Esophagus squamous epithelium (tissue), 5 donors: ENCODE results near the gene PITPNB. TPM values are rescaled to one million over a fixed set of nuclear protein-coding genes. Genes with fewer than 3 reads are reported as not detected.
A peak's percentile ranks its signal among the peaks of the same experiment; 100 is the strongest.

ENCODE experiments used
- DNase-seq: peaks from one replicate; lab custom pipeline; 2025; lab: John Stamatoyannopoulos, UW
- H3K27ac ChIP-seq, 4 donors: fragments of 200-600 bp; sonication (generic); one replicate each; pipeline ENCODE4 v1.5.1; 2016 to 2019; ENCODE audit warnings: mild to moderate bottlenecking in 1 of 4
- H3K27me3 ChIP-seq, 4 donors: fragments of 200-600 bp; sonication (generic); 1 replicate in 3 of 4; 2 replicates in 1 of 4; pipeline versions ENCODE4 v1.5.1 to v1.6.0; 2017 to 2021; ENCODE audit warnings: antibody characterized with exemption in 1 of 4
- H3K36me3 ChIP-seq, 3 donors: fragments of 200-600 bp; sonication (generic); one replicate each; pipeline ENCODE4 v1.5.1; 2016 to 2019
- H3K4me1 ChIP-seq, 3 donors: fragments of 200-600 bp; sonication (generic); one replicate each; pipeline ENCODE4 v1.5.1; 2017 to 2019
- H3K4me3 ChIP-seq, 4 donors: fragments of 200-600 bp; sonication (generic); 1 replicate in 3 of 4; 2 replicates in 1 of 4; pipeline ENCODE4 v1.5.1; 2016 to 2019; ENCODE audit warnings: mild to moderate bottlenecking in 2 of 4, moderate library complexity in 1 of 4
- H3K9me3 ChIP-seq, 3 donors: fragments of 200-600 bp; sonication (generic); one replicate each; pipeline ENCODE4 v1.5.1; 2016 to 2019
- CTCF ChIP-seq, 6 experiments: fragments of 450-650 bp in 4 of 6; fragments of 200-600 bp in 2 of 6; sonication (generic) in 2 of 6; IDR thresholded peaks; one replicate each; pipeline ENCODE4 v1.5.1; 2016 to 2019; ENCODE audit warnings: antibody characterized with exemption in 6 of 6, mild to moderate bottlenecking in 4 of 6, moderate library complexity in 4 of 6
- POLR2A ChIP-seq, 4 donors: fragments of 450-650 bp; IDR thresholded peaks; one replicate each; pipeline ENCODE4 v1.6.1; 2017; ENCODE audit warnings: antibody characterized with exemption in 4 of 4, mild to moderate bottlenecking in 4 of 4, moderate library complexity in 3 of 4
- WGBS, 2 donors: methylation state at CpG; one replicate each; pipeline ENCODE4 v1.1.5; 2018; 5-methylcytosine and 5-hydroxymethylcytosine counted together
- intact Hi-C: fragments of 100-400 bp; cut with DNase I; formaldehyde crosslinking; loops from one replicate; pipeline ENCODE4 v1.15.0; 2022
- total RNA-seq, 4 donors: library from RNA; depleted of rRNA; stranded (reverse); fragments of >200 nt; gene quantifications; one replicate each; pipeline ENCODE4 v1.1.0, GENCODE V29; 2016
- donor health status: DM: yes; HTN: yes; CAD: no.

The PITPNB gene
- total RNA-seq, 4 donors from 2014 or later: 26.4 to 68.9 (median 46.4) TPM

GRCh38 chr22:27827604-27828587 lies 91.2 kb downstream of the PITPNB start:
- 78 to 83% methylated on average over 23 of the region's 23 CpGs for WGBS, 2 donors
- no peaks in the 10 kb centered on the region for H3K27me3 ChIP-seq
- DNase-seq: no peak
- H3K4me1 ChIP-seq: no peaks in the 10 kb centered on the region
- no peaks in the 10 kb centered on the region for H3K9me3 ChIP-seq
- H3K27ac ChIP-seq: no peak overlapping the region
- no peak overlapping the region for H3K4me3 ChIP-seq
- intact Hi-C loops: no loop called here
- TF ChIP-seq POLR2A (IDR thresholded peaks at IDR 0.05) (no peak), CTCF (IDR thresholded peaks at IDR 0.05) (no peak)
- H3K36me3 ChIP-seq: no peaks in the 10 kb centered on the region

GRCh38 chr22:27825174-27825573 lies 93.9 kb downstream of the PITPNB start:
- H3K4me1 ChIP-seq: peaks cover 0 to 11% (median 0%) of the 10 kb centered on the region in 3 donors
- intact Hi-C loops: no loop called here
- DNase-seq: no peak
- H3K4me3 ChIP-seq: no peak overlapping the region
- 93 to 98% methylated on average over 4 to 5 of the region's 6 CpGs for WGBS, 2 donors
- H3K27ac ChIP-seq: no peak overlapping the region
- H3K36me3 ChIP-seq: no peaks in the 10 kb centered on the region
- H3K9me3 ChIP-seq: no peaks in the 10 kb centered on the region
- H3K27me3 ChIP-seq: no peaks in the 10 kb centered on the region
- TF ChIP-seq POLR2A (IDR thresholded peaks at IDR 0.05): no peak
- TF ChIP-seq CTCF (IDR thresholded peaks at IDR 0.05): peak in 2 of 6 experiments; percentile 15 to 32

- intact Hi-C loops: no loop called here
- Histone ChIP-seq H3K27ac (no peak overlapping the region), H3K4me3 (no peak overlapping the region), H3K4me1 (peaks cover 0 to 11% (median 0%) of the 10 kb centered on the region in 3 donors), H3K9me3 (no peaks in the 10 kb centered on the region), H3K27me3 (no peaks in the 10 kb centered on the region), H3K36me3 (no peaks in the 10 kb centered on the region)
- TF ChIP-seq POLR2A (IDR thresholded peaks at IDR 0.05): no peak
- no peak for TF ChIP-seq CTCF (IDR thresholded peaks at IDR 0.05)
- no peak for DNase-seq
- 100% methylated on average over 1 of the region's 1 CpG for WGBS, 2 donors
These were observed 95.8 kb downstream of the PITPNB start for GRCh38 chr22:27823221-27823620.

GRCh38 chr22:27820896-27821866 lies 97.9 kb downstream of the PITPNB start:
- TF ChIP-seq CTCF (IDR thresholded peaks at IDR 0.05): no peak
- no peak for TF ChIP-seq POLR2A (IDR thresholded peaks at IDR 0.05)
- no peaks in the 10 kb centered on the region for H3K27me3 ChIP-seq
- peaks cover 0 to 11% (median 0%) of the 10 kb centered on the region in 3 donors for H3K4me1 ChIP-seq
- intact Hi-C loops: no loop called here
- no peak overlapping the region for H3K27ac ChIP-seq
- DNase-seq: no peak
- H3K4me3 ChIP-seq: no peak overlapping the region
- no peaks in the 10 kb centered on the region for H3K36me3 ChIP-seq
- 68 to 78% methylated on average over 10 to 12 of the region's 22 CpGs for WGBS, 2 donors
- no peaks in the 10 kb centered on the region for H3K9me3 ChIP-seq
